A549 (cell line): ENCODE measurements around the gene CYP3A4.

ENCODE experiments used
- CBX8 ChIP-seq: fragments of 200-600 bp; sonication (generic); IDR thresholded peaks from 2 replicates; pipeline ENCODE4 v1.6.1; 2016
- CTCF ChIP-seq: fragments of >200 bp; sonication (Bioruptor Twin); formaldehyde crosslinking; IDR thresholded peaks from 3 replicates; pipeline ENCODE4 v1.5.1; 2016
- EP300 ChIP-seq, 2 experiments: fragments of >200 bp; sonication (Bioruptor Twin); formaldehyde crosslinking; IDR thresholded peaks; 2 replicates in 1 of 2; 3 replicates in 1 of 2; pipeline ENCODE4 v1.6.1; 2016 to 2017
- KDM1A ChIP-seq: fragments of 200-600 bp; sonication (generic); IDR thresholded peaks from 2 replicates; pipeline ENCODE4 v1.6.1; 2016; ENCODE audit warnings: low read depth, mild to moderate bottlenecking
- MYC ChIP-seq: IDR thresholded peaks from 2 replicates; pipeline ENCODE4 v1.6.1; 2012; ENCODE audit warnings: mild to moderate bottlenecking, inconsistent platforms, low read length, improper control_type of control experiment, borderline replicate concordance
- POLR2A ChIP-seq: IDR thresholded peaks from 2 replicates; pipeline ENCODE4 v1.6.1; 2012; ENCODE audit warnings: mild to moderate bottlenecking, low read length

- no peak for TF ChIP-seq KDM1A
- no peak for TF ChIP-seq CTCF
- TF ChIP-seq POLR2A = no peak
- no peak for TF ChIP-seq MYC
- TF ChIP-seq CBX8 = no peak
- TF ChIP-seq EP300 (IDR thresholded peaks at IDR 0.05) = no peak
These were observed 21.2 kb downstream of the CYP3A4 start for GRCh38 chr7:99762680-99763327.
